Neutrophil (primary cell): ENCODE data around the gene SNPH.

Experiments
- H3K27ac ChIP-seq: fragments of 200-600 bp; sonication (generic); 2 replicates; pipeline ENCODE4 v1.5.1; 2016; ENCODE audit warnings: mild to moderate bottlenecking, moderate library complexity
- H3K27me3 ChIP-seq: fragments of 200-600 bp; sonication (generic); 2 replicates; pipeline ENCODE4 v1.6.0; 2016; ENCODE audit warnings: mild to moderate bottlenecking
- H3K36me3 ChIP-seq: fragments of 200-600 bp; sonication (generic); 2 replicates; pipeline ENCODE4 v1.5.1; 2017
- H3K4me1 ChIP-seq, 2 experiments: fragments of 200-600 bp in 1 of 2; sonication (generic) in 1 of 2; 1 replicate in 1 of 2; 2 replicates in 1 of 2; pipeline versions ENCODE4 v1.5.1 to v1.6.1; 2013 to 2016; ENCODE audit warnings: low read depth in 1 of 2, low read length in 1 of 2, mild to moderate bottlenecking in 1 of 2, moderate library complexity in 1 of 2; ENCODE audit not compliant: control insufficient read depth in 1 of 2, insufficient read depth in 1 of 2
- H3K4me3 ChIP-seq, 2 experiments: fragments of 200-600 bp in 1 of 2; sonication (generic) in 1 of 2; 1 replicate in 1 of 2; 2 replicates in 1 of 2; pipeline ENCODE4 v1.5.1; 2013 to 2016; ENCODE audit warnings: low read depth in 1 of 2, low read length in 1 of 2, mild to moderate bottlenecking in 1 of 2, moderate library complexity in 1 of 2
- H3K9me3 ChIP-seq: fragments of 200-600 bp; sonication (generic); 2 replicates; pipeline ENCODE4 v1.5.1; 2016
- TF ChIP-seq, protein P1 (sequence below): fragments of 200-600 bp; sonication (generic); IDR thresholded peaks from 2 replicates; pipeline ENCODE4 v1.5.1; 2016; ENCODE audit warnings: antibody characterized with exemption

SNPH gene

GRCh38 chr20:1332749-1333300, 66.7 kb downstream of the SNPH start:
- Histone ChIP-seq H3K36me3 (no peaks in the 10 kb centered on the region), H3K4me1 (peaks cover 41 to 49% of the 10 kb centered on the region in 2 experiments), H3K4me3 (no peak overlapping the region), H3K27me3 (no peaks in the 10 kb centered on the region), H3K9me3 (no peaks in the 10 kb centered on the region), H3K27ac (no peak overlapping the region)
- TF ChIP-seq, protein P1, sequence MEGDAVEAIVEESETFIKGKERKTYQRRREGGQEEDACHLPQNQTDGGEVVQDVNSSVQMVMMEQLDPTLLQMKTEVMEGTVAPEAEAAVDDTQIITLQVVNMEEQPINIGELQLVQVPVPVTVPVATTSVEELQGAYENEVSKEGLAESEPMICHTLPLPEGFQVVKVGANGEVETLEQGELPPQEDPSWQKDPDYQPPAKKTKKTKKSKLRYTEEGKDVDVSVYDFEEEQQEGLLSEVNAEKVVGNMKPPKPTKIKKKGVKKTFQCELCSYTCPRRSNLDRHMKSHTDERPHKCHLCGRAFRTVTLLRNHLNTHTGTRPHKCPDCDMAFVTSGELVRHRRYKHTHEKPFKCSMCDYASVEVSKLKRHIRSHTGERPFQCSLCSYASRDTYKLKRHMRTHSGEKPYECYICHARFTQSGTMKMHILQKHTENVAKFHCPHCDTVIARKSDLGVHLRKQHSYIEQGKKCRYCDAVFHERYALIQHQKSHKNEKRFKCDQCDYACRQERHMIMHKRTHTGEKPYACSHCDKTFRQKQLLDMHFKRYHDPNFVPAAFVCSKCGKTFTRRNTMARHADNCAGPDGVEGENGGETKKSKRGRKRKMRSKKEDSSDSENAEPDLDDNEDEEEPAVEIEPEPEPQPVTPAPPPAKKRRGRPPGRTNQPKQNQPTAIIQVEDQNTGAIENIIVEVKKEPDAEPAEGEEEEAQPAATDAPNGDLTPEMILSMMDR = no peak

GRCh38 chr20:1333462-1334369, 67.6 kb downstream of the SNPH start:
- H3K27ac ChIP-seq = peak overlapping the region; percentile 21
- no peaks in the 10 kb centered on the region for H3K9me3 ChIP-seq
- no peak overlapping the region for H3K4me3 ChIP-seq
- no peaks in the 10 kb centered on the region for H3K36me3 ChIP-seq
- H3K27me3 ChIP-seq = no peaks in the 10 kb centered on the region
- TF ChIP-seq, protein P1 = no peak
- H3K4me1 ChIP-seq = peaks cover 41 to 50% of the 10 kb centered on the region in 2 experiments

DNA sequence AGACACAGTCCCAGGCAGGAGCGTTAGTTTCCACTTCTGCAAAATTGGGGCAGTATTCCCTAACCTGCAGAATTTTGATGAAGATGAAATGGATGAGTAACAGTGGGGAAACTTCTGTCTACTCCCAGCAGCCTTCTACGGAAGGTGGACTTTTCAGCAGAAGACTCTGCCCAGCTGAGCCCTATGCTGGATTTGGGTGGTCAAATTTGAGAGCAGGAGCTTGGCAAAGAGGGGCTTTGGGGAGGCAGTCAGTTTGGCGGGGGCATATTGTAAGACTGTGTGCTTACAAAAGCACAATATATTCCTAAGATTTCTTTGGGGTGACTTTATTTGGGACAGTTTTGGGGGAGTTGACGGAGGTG, 68.3 kb downstream of the SNPH start:
- TF ChIP-seq, protein P1 = no peak
- no peaks in the 10 kb centered on the region for H3K9me3 ChIP-seq
- no peaks in the 10 kb centered on the region for H3K36me3 ChIP-seq
- no peak overlapping the region for H3K4me3 ChIP-seq
- H3K4me1 ChIP-seq = peaks cover 41 to 50% of the 10 kb centered on the region in 2 experiments
- no peaks in the 10 kb centered on the region for H3K27me3 ChIP-seq
- H3K27ac ChIP-seq = peak overlapping the region; percentile 36

- peaks cover 41 to 50% of the 10 kb centered on the region in 2 experiments for H3K4me1 ChIP-seq
- no peaks in the 10 kb centered on the region for H3K36me3 ChIP-seq
- no peaks in the 10 kb centered on the region for H3K27me3 ChIP-seq
- TF ChIP-seq, protein P1 = no peak
- no peak overlapping the region for H3K4me3 ChIP-seq
- peak overlapping the region; percentile 36 for H3K27ac ChIP-seq
- no peaks in the 10 kb centered on the region for H3K9me3 ChIP-seq
Measured at GRCh38 chr20:1334761-1335160, 68.7 kb downstream of the SNPH start.

- no peak overlapping the region for H3K4me3 ChIP-seq
- peak overlapping the region; percentile 65 for H3K27ac ChIP-seq
- H3K36me3 ChIP-seq = no peaks in the 10 kb centered on the region
- TF ChIP-seq, protein P1 = no peak
- H3K9me3 ChIP-seq = no peaks in the 10 kb centered on the region
- H3K4me1 ChIP-seq = peaks cover 41 to 50% of the 10 kb centered on the region in 2 experiments
- no peaks in the 10 kb centered on the region for H3K27me3 ChIP-seq
Measured at GRCh38 chr20:1335961-1336698, 70.0 kb downstream of the SNPH start.
